Smooth muscle cell (in vitro differentiated cells): ENCODE measurements around the gene SPRTN. TPM values are rescaled to one million over a fixed set of nuclear protein-coding genes. Genes with fewer than 3 reads are reported as not detected.

Source experiments
- DNase-seq: peaks from one replicate; lab custom pipeline; 2025; ENCODE audit not compliant: unreplicated experiment; lab: John Stamatoyannopoulos, UW
- H2AFZ ChIP-seq: fragments of 200-600 bp; sonication (generic); 2 replicates; pipeline ENCODE4 v1.6.0; 2016; ENCODE audit warnings: antibody characterized with exemption, low read depth, mild to moderate bottlenecking
- H3F3A ChIP-seq: fragments of 200-600 bp; sonication (generic); 2 replicates; pipeline ENCODE4 v1.6.0; 2017; ENCODE audit warnings: antibody characterized with exemption, low read depth
- H3K27ac ChIP-seq: fragments of 200-600 bp; sonication (generic); 2 replicates; pipeline ENCODE4 v1.5.1; 2016; ENCODE audit warnings: low read depth, mild to moderate bottlenecking
- H3K27me3 ChIP-seq: fragments of 200-600 bp; sonication (generic); 2 replicates; pipeline ENCODE4 v1.6.1; 2016; ENCODE audit warnings: low read depth, mild to moderate bottlenecking
- H3K36me3 ChIP-seq: fragments of 200-600 bp; sonication (generic); 2 replicates; pipeline ENCODE4 v1.5.1; 2016; ENCODE audit warnings: low read depth
- H3K4me1 ChIP-seq: fragments of 200-600 bp; sonication (generic); 2 replicates; pipeline ENCODE4 v1.5.1; 2016; ENCODE audit warnings: low read depth
- H3K4me2 ChIP-seq: fragments of 200-600 bp; sonication (generic); 2 replicates; pipeline ENCODE4 v1.6.0; 2016; ENCODE audit warnings: mild to moderate bottlenecking
- H3K4me3 ChIP-seq: fragments of 200-600 bp; sonication (generic); 2 replicates; pipeline ENCODE4 v1.5.1; 2016; ENCODE audit warnings: mild to moderate bottlenecking
- H3K79me2 ChIP-seq: fragments of 200-600 bp; sonication (generic); 2 replicates; pipeline ENCODE4 v1.6.0; 2016; ENCODE audit warnings: low read depth, mild to moderate bottlenecking
- H3K9ac ChIP-seq: fragments of 200-600 bp; sonication (generic); 2 replicates; pipeline ENCODE4 v1.6.0; 2016; ENCODE audit warnings: low read depth
- H3K9me3 ChIP-seq: fragments of 200-600 bp; sonication (generic); replicated peaks from 2 replicates; pipeline ENCODE4 v1.5.1; 2016; ENCODE audit warnings: low read depth
- H4K20me1 ChIP-seq: fragments of 200-600 bp; sonication (generic); 2 replicates; pipeline ENCODE4 v1.6.0; 2016; ENCODE audit warnings: low read depth
- WGBS: methylation state at CpG from one replicate; pipeline ENCODE4 v1.1.7; 2016; ENCODE audit warnings: low lambda C conversion rate; 5-methylcytosine and 5-hydroxymethylcytosine counted together
- polyA plus RNA-seq: library from polyadenylated mRNA; unstranded; fragments of >200 nt; fragmentation: Nextera tagmentation; extraction: Ambion mirVana; gene quantifications from 2 replicates; pipeline ENCODE4 v1.2.1, GENCODE V29; 2016
- total RNA-seq: library from RNA; depleted of rRNA; stranded (reverse); fragments of >200 nt; gene quantifications from 2 replicates; pipeline ENCODE4 v1.2.3, GENCODE V29; 2014
- TF ChIP-seq, protein P1 (sequence below): fragments of 200-600 bp; sonication (generic); IDR thresholded peaks from 2 replicates; pipeline ENCODE4 v1.5.1; 2017; ENCODE audit warnings: borderline replicate concordance, mild to moderate bottlenecking, antibody characterized with exemption; ENCODE audit not compliant: insufficient read depth, poor library complexity, severe bottlenecking

SPRTN gene
- total and polyA plus RNA-seq, 2 experiments from 2014 or later = 9.6 to 16.9 TPM

GRCh38 chr1:231334952-231335351, 3.1 kb upstream of the SPRTN start:
- H3K4me3 ChIP-seq = peak overlapping the region; percentile 81
- H2AFZ ChIP-seq = no peak overlapping the region
- WGBS = 96% methylated on average over 6 of the region's 6 CpGs
- TF ChIP-seq, protein P1, sequence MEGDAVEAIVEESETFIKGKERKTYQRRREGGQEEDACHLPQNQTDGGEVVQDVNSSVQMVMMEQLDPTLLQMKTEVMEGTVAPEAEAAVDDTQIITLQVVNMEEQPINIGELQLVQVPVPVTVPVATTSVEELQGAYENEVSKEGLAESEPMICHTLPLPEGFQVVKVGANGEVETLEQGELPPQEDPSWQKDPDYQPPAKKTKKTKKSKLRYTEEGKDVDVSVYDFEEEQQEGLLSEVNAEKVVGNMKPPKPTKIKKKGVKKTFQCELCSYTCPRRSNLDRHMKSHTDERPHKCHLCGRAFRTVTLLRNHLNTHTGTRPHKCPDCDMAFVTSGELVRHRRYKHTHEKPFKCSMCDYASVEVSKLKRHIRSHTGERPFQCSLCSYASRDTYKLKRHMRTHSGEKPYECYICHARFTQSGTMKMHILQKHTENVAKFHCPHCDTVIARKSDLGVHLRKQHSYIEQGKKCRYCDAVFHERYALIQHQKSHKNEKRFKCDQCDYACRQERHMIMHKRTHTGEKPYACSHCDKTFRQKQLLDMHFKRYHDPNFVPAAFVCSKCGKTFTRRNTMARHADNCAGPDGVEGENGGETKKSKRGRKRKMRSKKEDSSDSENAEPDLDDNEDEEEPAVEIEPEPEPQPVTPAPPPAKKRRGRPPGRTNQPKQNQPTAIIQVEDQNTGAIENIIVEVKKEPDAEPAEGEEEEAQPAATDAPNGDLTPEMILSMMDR = no peak
- H3F3A ChIP-seq = no peaks in the 10 kb centered on the region
- H3K9ac ChIP-seq = peak overlapping the region; percentile 54
- no peaks in the 10 kb centered on the region for H3K9me3 ChIP-seq
- no peaks in the 10 kb centered on the region for H3K27me3 ChIP-seq
- peaks cover 47% of the 10 kb centered on the region for H3K4me1 ChIP-seq
- no peak overlapping the region for H3K27ac ChIP-seq
- H3K4me2 ChIP-seq = peak overlapping the region; percentile 95
- H3K79me2 ChIP-seq = peaks cover 67% of the 10 kb centered on the region
- H4K20me1 ChIP-seq = peaks cover 68% of the 10 kb centered on the region
- no peak for DNase-seq
- H3K36me3 ChIP-seq = no peaks in the 10 kb centered on the region

DNA sequence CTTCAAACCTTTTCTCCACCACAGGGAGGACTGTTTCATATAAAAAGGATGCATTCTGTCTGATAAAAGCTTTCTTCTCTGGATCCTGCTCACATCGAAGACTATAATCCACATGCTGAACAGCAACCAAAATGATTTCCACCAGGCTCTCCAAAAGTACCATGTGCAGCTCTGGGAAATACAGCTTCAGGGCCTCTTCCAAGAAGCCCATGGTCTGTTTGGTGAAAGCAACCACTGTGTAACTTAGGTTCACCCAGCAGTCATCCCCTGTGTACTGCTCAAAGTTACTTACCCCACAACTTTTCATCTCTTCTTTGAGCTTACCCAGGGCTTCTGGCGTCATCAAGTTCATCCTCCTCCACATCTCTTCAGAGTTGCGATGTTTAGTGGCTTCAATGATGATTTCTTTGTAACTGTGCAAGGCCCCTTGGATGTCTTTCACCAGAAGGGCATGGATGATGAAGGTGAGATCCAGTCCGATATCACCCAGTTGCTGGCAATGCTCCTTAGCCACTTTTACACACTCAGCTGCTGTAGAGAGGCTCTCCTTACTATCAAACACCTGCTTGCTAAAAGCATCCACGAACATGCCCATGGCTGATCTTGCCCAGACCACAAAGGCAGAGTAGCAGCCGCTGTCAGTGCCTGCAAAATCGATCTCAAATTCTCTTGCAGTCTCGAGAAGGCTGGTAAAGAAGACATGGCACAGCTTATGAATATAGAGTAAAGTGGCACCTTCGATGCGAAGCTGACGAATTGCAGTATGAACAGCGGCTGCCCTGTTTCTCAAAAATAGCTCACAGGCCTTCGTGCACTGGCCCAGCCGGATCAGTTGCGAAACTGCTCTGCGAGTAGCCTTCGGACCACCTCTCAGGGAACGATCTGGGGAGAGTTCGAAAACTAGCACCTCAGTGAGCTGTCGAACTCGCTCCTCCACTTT, 2.2 kb upstream of the SPRTN start:
- TF ChIP-seq, protein P1 = no peak
- H3K27ac ChIP-seq = peak overlapping the region; percentile 98
- no peaks in the 10 kb centered on the region for H3K9me3 ChIP-seq
- peak overlapping the region; percentile 81 for H3K4me3 ChIP-seq
- H3K27me3 ChIP-seq = no peaks in the 10 kb centered on the region
- no peak overlapping the region for H2AFZ ChIP-seq
- peaks cover 47% of the 10 kb centered on the region for H3K4me1 ChIP-seq
- no peaks in the 10 kb centered on the region for H3F3A ChIP-seq
- H3K79me2 ChIP-seq = peaks cover 77% of the 10 kb centered on the region
- peak overlapping the region; percentile 97 for H3K9ac ChIP-seq
- peaks cover 67% of the 10 kb centered on the region for H4K20me1 ChIP-seq
- peak overlapping the region; percentile 95 for H3K4me2 ChIP-seq
- no peaks in the 10 kb centered on the region for H3K36me3 ChIP-seq
- 71% methylated on average over 21 of the region's 21 CpGs for WGBS
- no peak for DNase-seq

DNA sequence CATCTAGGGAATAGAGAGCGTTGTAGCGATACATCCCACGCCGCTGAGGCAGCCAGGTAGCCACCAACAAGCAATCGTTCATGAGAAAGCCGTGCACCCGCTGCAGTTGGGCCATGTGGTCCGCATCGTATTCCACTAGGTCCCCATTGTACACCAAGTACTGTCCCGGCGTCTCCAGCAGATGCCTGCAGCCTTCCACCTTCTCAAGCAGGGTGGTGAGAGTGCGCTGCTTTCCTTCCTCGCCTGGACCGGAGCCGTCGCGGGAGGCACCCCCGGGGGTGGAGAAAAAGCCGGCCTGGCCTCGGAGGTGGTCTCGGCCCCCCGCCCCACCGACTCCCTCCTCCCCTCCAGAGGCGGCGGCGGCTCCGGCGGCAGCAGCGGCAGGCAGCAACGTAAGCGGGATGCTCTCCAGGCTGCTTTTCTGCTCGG, 1.0 kb upstream of the SPRTN start:
- TF ChIP-seq, protein P1 = no peak
- H3K4me2 ChIP-seq = peak overlapping the region; percentile 95
- WGBS = under 1% methylated on average over 27 of the region's 32 CpGs
- no peaks in the 10 kb centered on the region for H3K36me3 ChIP-seq
- H2AFZ ChIP-seq = peak overlapping the region; percentile 58
- H3K27me3 ChIP-seq = no peaks in the 10 kb centered on the region
- H4K20me1 ChIP-seq = peaks cover 55% of the 10 kb centered on the region
- H3F3A ChIP-seq = no peaks in the 10 kb centered on the region
- H3K27ac ChIP-seq = peak overlapping the region; percentile 98
- DNase-seq = peak; percentile 54
- H3K4me3 ChIP-seq = peak overlapping the region; percentile 81
- H3K4me1 ChIP-seq = peaks cover 47% of the 10 kb centered on the region
- H3K9me3 ChIP-seq = no peaks in the 10 kb centered on the region
- peak overlapping the region; percentile 97 for H3K9ac ChIP-seq
- H3K79me2 ChIP-seq = peaks cover 80% of the 10 kb centered on the region
